ENCODE results near the gene SIM2. TPM values are rescaled to one million over a fixed set of nuclear protein-coding genes. Genes with fewer than 3 reads are reported as not detected.

SIM2 gene
- total RNA-seq, 1 donor from 2014 or later, result not detected

GRCh38 chr21:36699546-36700294 is 805 bp downstream of the SIM2 start:
- no peak for DNase-seq (ENCODE audit: low read depth in 2 of 2)

- DNase-seq (ENCODE audit: low read depth in 2 of 2), result no peak
Measured at GRCh38 chr21:36700295-36700970, 1.5 kb downstream of the SIM2 start.

DNA sequence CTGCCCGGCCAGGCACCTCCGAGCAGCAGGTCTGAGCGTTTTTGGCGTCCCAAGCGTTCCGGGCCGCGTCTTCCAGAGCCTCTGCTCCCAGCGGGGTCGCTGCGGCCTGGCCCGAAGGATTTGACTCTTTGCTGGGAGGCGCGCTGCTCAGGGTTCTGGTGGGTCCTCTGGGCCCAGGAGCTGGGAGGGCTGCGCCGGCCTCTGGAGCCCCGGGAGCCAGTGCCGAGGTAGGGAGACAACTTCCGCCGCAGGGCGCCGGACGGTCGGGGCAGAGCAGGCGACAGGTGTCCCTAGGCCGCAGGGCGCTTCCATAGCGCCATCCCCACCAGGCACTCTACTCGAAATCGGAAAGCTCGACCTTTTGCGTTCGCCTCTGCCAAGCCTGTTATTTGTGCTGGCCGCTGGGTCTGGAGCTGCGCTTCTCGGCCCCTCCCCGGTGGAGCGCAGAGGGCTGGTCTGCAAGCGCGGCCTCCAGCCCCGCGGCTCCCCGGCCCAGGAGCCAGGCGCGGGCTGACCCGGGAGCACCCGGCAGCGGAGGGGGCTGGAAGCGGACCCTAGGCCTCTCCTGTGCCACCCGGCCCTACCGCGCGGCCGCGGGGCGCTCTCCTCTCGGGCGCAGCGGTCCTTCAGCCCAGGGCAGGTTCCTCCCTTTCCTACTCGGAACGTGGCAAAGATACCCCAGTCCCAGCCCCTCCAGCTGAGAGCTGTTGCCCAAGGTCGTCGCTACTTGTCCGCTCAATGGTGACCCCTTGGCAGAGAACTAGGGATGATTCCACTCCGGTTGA is 2.2 kb downstream of the SIM2 start:
- DNase-seq (ENCODE audit: low read depth in 2 of 2), result peak in 1 of 2 donors; percentile 31

- peak in 1 of 2 donors; percentile 54 for DNase-seq (ENCODE audit: low read depth in 2 of 2)
Measured at GRCh38 chr21:36701756-36702621, 3.1 kb downstream of the SIM2 start.

DNA sequence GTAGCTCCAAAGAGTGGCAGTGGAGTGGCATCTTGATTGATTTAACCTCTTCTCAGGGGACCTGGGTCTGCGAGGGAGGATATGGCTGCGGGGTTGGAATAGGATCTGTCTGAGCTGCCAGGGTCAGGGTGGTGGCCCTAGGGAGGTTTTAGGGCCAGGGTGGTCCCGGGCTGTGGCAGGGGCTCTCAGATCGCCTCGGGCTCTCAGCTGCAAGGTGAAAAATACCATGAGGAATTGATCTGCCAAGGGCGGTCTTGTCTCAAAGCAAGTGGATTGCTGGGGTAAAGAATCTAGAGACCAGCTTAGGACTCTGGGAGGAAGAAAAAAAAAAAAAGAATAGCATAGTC is 3.7 kb downstream of the SIM2 start:
- no peak for DNase-seq (ENCODE audit: low read depth in 2 of 2)

DNA sequence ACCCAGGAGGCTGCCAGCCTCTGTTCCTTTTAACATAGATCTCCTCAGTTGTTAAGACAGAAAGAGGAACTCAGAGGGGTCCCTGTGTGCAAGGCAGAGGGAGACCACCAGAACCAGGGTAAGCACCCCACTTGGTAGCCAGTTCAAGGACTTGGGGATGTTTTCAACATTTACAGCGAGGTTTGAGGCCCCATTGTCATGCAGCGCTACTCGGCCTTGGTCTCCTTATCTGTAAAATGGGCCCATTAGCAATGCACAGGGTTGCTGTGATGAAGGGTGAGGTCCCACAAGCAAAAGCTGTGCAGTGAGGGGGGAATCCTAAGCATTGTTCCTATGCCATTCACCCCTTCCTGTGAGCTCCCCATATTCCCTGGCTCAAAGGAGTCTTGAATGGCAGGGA is 4.2 kb downstream of the SIM2 start:
- no peak for DNase-seq (ENCODE audit: low read depth in 2 of 2)

DNA sequence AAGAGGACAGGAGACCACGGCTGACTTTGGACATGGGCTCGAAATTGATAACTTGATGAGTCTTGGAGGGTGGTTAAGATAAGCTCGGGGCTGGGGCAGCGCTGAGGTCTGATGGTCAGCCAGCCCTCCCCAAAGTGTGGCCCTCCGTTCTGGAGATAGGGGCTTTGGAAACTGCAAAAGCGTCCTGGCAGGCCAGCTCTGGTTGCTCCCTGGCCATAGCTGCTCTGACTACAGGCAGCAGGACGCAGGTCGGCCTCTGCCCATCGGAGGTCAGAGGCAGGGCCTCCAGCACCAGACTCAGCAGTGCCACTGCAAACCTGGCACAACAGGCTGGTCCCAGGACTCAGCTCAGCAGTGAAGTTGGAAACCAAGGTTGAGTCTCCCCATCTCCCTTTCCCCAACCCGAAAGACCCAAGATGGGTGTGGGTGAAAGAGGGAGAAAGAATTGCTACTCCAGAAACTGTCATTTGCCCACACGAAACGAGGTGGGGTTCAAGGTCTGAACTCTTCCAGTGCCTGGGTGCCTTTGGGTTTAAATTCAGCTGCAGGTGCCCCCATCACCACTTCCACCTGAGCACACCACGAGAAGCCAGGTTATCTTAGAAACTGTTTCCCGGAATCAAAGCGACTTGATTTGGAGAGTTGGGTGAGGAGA is 4.8 kb downstream of the SIM2 start:
- DNase-seq (ENCODE audit: low read depth in 2 of 2), result no peak

GRCh38 chr21:36704281-36704957 is 5.5 kb downstream of the SIM2 start:
- no peak for DNase-seq (ENCODE audit: low read depth in 2 of 2)

DNA sequence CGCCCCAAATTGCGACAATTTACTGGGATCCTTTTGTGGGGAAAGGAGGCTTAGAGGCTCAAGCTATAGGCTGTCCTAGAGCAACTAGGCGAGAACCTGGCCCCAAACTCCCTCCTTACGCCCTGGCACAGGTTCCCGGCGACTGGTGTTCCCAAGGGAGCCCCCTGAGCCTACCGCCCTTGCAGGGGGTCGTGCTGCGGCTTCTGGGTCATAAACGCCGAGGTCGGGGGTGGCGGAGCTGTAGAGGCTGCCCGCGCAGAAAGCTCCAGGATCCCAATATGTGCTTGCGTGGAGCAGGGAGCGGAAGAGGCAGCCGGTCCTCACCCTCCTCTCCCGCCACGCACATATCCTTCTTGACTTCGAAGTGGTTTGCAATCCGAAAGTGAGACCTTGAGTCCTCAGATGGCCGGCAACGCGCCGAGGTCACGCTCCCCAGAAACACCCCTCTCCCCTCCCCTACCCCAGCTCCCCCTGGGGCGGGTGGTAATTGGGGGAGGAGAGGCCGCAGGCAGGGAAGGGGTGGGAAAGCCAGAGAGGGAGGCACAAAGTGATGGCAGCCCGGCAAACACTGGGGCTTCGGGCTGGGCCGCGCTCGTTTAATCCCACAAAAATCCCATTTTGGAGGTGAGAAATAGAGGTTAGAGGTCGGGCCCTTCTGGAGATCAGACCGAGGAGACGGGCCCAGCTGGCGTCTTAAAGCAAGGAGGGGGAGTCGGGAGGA is 6.2 kb downstream of the SIM2 start:
- peak in 1 of 2 donors; percentile 44 for DNase-seq (ENCODE audit: low read depth in 2 of 2)

DNA sequence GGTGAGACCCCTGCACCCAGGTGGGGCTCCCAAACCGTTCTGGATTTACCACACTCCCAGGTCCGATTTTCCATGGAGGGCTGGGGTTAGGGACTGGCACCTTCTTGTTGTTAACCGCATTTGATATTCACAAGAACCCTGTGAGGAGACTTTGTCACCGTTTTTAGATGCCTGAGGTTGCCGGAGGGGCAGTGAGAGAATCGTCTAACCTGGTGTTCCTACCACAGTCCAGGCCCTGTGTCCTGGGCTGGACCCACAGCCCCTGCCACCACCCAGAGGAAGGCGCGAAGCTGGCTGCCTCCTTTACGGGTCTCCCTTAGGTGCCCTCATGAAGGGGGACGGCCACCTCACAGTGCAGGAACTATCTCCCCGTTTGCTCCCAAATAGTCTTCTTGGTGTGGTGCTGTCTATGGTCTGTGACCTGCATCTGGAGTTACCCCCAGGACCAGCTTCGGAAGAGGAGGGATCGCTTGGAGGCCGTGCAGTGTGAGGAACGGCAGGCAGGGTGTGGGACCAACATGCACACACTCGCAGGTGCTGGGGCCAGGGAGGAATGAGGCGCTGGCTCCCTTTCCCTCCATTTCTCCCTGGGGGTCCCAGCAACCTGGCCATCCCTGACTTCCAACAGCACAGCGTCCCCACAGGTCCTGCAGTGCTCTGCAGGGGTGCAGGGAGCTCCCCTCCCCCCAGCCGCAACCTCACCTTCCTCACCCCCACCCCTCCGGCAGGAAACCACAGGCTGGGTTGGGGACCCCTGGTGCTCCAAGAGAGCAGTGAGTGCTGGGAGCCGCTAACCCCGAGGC is 7.0 kb downstream of the SIM2 start:
- no peak for DNase-seq (ENCODE audit: low read depth in 2 of 2)

DNA sequence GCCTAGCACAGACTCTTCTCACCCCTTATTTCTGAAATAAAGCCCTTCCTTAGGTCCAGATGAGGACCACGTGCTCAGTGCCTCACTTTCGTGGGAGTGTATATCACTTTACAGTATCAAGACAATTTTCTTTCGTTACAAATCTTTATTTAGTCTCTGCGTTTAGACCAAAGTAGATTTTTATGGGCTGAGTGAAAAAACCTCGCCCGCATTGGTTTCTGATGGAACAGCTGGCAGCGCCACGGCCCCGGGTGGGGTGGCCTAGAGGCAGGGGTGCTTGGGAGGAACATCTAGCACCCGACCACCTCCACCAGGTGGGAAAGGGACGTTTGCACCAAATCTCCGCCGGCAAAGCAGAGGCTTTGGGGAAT is 7.6 kb downstream of the SIM2 start:
- DNase-seq (ENCODE audit: low read depth in 2 of 2), result no peak

GRCh38 chr21:36706951-36707762 is 8.2 kb downstream of the SIM2 start:
- peak in 1 of 2 donors; percentile 39 for DNase-seq (ENCODE audit: low read depth in 2 of 2)

DNA sequence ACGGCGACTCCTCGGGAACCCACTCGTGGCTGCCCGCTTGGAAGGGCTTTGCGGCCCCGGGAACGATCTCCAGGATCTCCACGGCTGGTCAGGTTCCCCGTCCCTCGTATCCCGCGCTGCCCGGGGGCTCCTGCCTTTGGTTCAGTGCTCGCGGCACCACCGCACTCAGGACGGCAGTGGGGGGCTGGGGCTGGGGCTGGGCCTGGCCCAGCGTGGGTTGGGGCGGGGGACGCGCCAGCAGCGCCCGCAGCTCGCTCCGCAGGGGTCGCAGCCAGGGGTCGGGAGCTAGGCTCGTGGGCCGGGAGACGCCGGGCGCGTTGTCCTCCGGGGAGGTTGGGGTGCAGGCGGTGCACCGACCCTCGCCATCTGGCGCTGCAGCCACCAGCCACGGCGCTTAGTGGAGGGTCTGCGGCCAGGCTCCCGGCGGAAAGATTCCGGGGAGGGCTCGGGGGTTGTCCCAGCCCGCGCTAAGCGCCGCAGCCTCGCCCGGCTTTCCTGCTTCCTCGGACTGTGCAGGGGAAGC is 8.9 kb downstream of the SIM2 start:
- DNase-seq (ENCODE audit: low read depth in 2 of 2), result no peak

DNA sequence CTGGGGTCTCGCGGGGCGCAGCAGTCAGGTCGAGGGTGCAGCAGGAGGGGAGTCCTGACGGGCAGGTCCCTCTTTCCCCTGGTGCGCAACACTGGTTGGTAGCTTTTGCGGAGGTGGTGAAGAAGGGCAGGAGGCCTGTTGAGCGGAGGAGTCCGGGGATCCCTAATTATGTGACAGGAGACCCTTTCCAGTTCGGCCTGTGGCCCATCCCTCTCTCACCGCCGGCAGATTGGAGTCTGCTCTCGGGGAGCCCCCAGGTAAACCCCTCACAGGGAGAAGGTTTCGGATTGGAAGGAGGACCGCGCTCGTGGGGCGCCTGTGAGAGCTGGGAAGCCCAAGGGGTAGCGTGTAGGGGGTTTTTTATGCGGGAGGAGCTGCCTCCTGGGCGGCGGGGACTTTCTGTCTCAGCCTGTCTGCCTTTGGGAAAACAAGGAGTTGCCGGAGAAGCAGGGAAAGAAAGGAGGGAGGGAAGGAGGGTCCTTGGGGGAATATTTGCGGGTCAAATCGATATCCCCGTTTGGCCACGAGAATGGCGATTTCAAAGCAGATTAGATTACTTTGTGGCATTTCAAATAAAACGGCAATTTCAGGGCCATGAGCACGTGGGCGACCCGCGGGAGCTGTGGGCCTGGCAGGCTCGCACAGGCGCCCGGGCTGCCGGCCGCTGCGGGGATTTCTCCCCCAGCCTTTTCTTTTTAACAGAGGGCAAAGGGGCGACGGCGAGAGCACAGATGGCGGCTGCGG is 9.5 kb downstream of the SIM2 start:
- DNase-seq (ENCODE audit: low read depth in 2 of 2), result no peak

DNA sequence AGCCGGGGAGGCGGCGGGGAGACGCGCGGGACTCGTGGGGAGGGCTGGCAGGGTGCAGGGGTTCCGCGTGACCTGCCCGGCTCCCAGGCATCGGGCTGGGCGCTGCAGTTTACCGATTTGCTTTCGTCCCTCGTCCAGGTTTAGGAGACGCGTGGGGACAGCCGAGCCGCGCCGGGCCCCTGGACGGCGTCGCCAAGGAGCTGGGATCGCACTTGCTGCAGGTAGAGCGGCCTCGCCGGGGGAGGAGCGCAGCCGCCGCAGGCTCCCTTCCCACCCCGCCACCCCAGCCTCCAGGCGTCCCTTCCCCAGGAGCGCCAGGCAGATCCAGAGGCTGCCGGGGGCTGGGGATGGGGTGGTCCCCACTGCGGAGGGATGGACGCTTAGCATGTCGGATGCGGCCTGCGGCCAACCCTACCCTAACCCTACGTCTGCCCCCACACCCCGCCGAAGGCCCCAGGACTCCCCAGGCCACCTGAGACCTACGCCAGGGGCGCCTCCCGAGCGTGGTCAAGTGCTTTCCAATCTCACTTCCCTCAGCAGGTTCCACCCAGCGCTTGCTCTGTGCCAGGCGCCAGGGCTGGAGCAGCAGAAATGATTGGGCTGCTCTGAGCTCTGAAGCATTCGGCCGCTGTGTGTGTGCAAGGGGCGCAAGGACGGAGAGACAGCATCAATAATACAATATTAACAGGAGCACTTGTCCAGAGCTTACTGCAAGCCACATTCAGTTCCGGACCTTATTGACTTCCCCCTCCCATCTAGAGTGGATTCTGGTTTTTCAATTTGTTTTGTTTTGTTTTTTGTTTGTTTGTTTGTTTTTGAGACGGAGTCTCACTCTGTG is 10.3 kb downstream of the SIM2 start:
- DNase-seq (ENCODE audit: low read depth in 2 of 2), result no peak
